Measurements from ENCODE around the gene CTSE. TPM values are rescaled to one million over a fixed set of nuclear protein-coding genes. Genes with fewer than 3 reads are reported as not detected.
A peak's percentile ranks its signal among the peaks of the same experiment; 100 is the strongest.

CTSE gene
- total and polyA plus RNA-seq, 5 donors from 2014 or later, result not detected

- Mint-ChIP-seq H3K27me3 (peaks cover 4% of the 10 kb centered on the region), H3K36me3 (no peaks in the 10 kb centered on the region), H3K4me3 (no peak overlapping the region), H3K4me1 (peaks cover 0 to 19% (median 10%) of the 10 kb centered on the region in 4 donors), H3K9me3 (peaks cover 0 to 2% (median 0%) of the 10 kb centered on the region in 7 donors), H3K27ac (no peak overlapping the region)
- no peaks in the 10 kb centered on the region for H3K27me3 ChIP-seq (ENCODE audit: control insufficient read depth, insufficient read depth, low read length)
- DNase-seq (no peak), ATAC-seq (ENCODE audit: low read depth in 2 of 2) (no peak)
- no peak overlapping the region for H3K27ac ChIP-seq (ENCODE audit: insufficient read depth, low read length, poor library complexity, severe bottlenecking)
- H3K36me3 ChIP-seq (ENCODE audit: control insufficient read depth, insufficient read depth, low read length), result no peaks in the 10 kb centered on the region
- H3K4me1 ChIP-seq (ENCODE audit: control insufficient read depth, insufficient read depth, low read length, poor library complexity, severe bottlenecking), result no peaks in the 10 kb centered on the region
- no peaks in the 10 kb centered on the region for H3K9me3 ChIP-seq (ENCODE audit: control insufficient read depth in 2 of 2, low read length in 2 of 2)
- H3K4me3 ChIP-seq (ENCODE audit: low read depth, low read length), result no peak overlapping the region
Measured at GRCh38 chr1:206011057-206011456, 12.6 kb downstream of the CTSE start.

GRCh38 chr1:206010060-206010459 lies 13.6 kb downstream of the CTSE start:
- Histone ChIP-seq H3K36me3 (ENCODE audit: control insufficient read depth, insufficient read depth, low read length) (no peaks in the 10 kb centered on the region), H3K4me1 (ENCODE audit: control insufficient read depth, insufficient read depth, low read length, poor library complexity, severe bottlenecking) (no peaks in the 10 kb centered on the region), H3K4me3 (ENCODE audit: low read depth, low read length) (no peak overlapping the region), H3K27me3 (ENCODE audit: control insufficient read depth, insufficient read depth, low read length) (no peaks in the 10 kb centered on the region), H3K27ac (ENCODE audit: insufficient read depth, low read length, poor library complexity, severe bottlenecking) (no peak overlapping the region), H3K9me3 (ENCODE audit: control insufficient read depth in 2 of 2, low read length in 2 of 2) (no peaks in the 10 kb centered on the region)
- Mint-ChIP-seq H3K4me1 (peaks cover 0 to 19% (median 11%) of the 10 kb centered on the region in 4 donors), H3K9me3 (peaks cover 0 to 2% (median 0%) of the 10 kb centered on the region in 7 donors), H3K36me3 (no peaks in the 10 kb centered on the region), H3K27ac (no peak overlapping the region), H3K27me3 (peaks cover 6% of the 10 kb centered on the region), H3K4me3 (no peak overlapping the region)
- ATAC-seq (ENCODE audit: low read depth in 2 of 2) (no peak), DNase-seq (no peak)

GRCh38 chr1:206006946-206007345 lies 16.7 kb downstream of the CTSE start:
- Mint-ChIP-seq H3K27me3 (peaks cover 14% of the 10 kb centered on the region), H3K27ac (no peak overlapping the region)
- no peak overlapping the region for H3K27ac ChIP-seq (ENCODE audit: insufficient read depth, low read length, poor library complexity, severe bottlenecking)

GRCh38 chr1:206005778-206006180 lies 17.9 kb downstream of the CTSE start:
- DNase-seq, result no peak
- H3K9me3 Mint-ChIP-seq, result peaks cover 0 to 5% (median 1%) of the 10 kb centered on the region in 7 donors
- no peaks in the 10 kb centered on the region for H3K27me3 ChIP-seq (ENCODE audit: control insufficient read depth, insufficient read depth, low read length)
- H3K4me3 Mint-ChIP-seq, result no peak overlapping the region
- ATAC-seq (ENCODE audit: low read depth in 2 of 2), result no peak
- no peaks in the 10 kb centered on the region for H3K4me1 ChIP-seq (ENCODE audit: control insufficient read depth, insufficient read depth, low read length, poor library complexity, severe bottlenecking)
- H3K9me3 ChIP-seq (ENCODE audit: control insufficient read depth in 2 of 2, low read length in 2 of 2), result no peaks in the 10 kb centered on the region
- no peaks in the 10 kb centered on the region for H3K36me3 ChIP-seq (ENCODE audit: control insufficient read depth, insufficient read depth, low read length)
- peaks cover 14% of the 10 kb centered on the region for H3K27me3 Mint-ChIP-seq
- H3K36me3 Mint-ChIP-seq, result no peaks in the 10 kb centered on the region
- H3K27ac Mint-ChIP-seq, result no peak overlapping the region
- no peak overlapping the region for H3K27ac ChIP-seq (ENCODE audit: insufficient read depth, low read length, poor library complexity, severe bottlenecking)
- no peak overlapping the region for H3K4me3 ChIP-seq (ENCODE audit: low read depth, low read length)
- H3K4me1 Mint-ChIP-seq, result peaks cover 0 to 7% (median 5%) of the 10 kb centered on the region in 4 donors

More at GRCh38 chr1:206006946-206007345, 16.7 kb downstream of the CTSE start:
- Mint-ChIP-seq H3K9me3 (peaks cover 0 to 5% (median 1%) of the 10 kb centered on the region in 7 donors), H3K4me3 (no peak overlapping the region), H3K36me3 (no peaks in the 10 kb centered on the region), H3K4me1 (peaks cover 6 to 10% (median 6%) of the 10 kb centered on the region in 4 donors)
- Histone ChIP-seq H3K4me1 (ENCODE audit: control insufficient read depth, insufficient read depth, low read length, poor library complexity, severe bottlenecking) (no peaks in the 10 kb centered on the region), H3K4me3 (ENCODE audit: low read depth, low read length) (no peak overlapping the region), H3K36me3 (ENCODE audit: control insufficient read depth, insufficient read depth, low read length) (no peaks in the 10 kb centered on the region), H3K9me3 (ENCODE audit: control insufficient read depth in 2 of 2, low read length in 2 of 2) (no peaks in the 10 kb centered on the region), H3K27me3 (ENCODE audit: control insufficient read depth, insufficient read depth, low read length) (no peaks in the 10 kb centered on the region)
- ATAC-seq (ENCODE audit: low read depth in 2 of 2), result no peak
- no peak for DNase-seq

- no peak overlapping the region for H3K4me3 ChIP-seq (ENCODE audit: low read depth, low read length)
- peaks cover 14% of the 10 kb centered on the region for H3K27me3 Mint-ChIP-seq
- no peak overlapping the region for H3K4me3 Mint-ChIP-seq
- H3K27ac ChIP-seq (ENCODE audit: insufficient read depth, low read length, poor library complexity, severe bottlenecking), result no peak overlapping the region
- DNase-seq, result no peak
- H3K4me1 ChIP-seq (ENCODE audit: control insufficient read depth, insufficient read depth, low read length, poor library complexity, severe bottlenecking), result no peaks in the 10 kb centered on the region
- H3K27ac Mint-ChIP-seq, result no peak overlapping the region
- no peaks in the 10 kb centered on the region for H3K9me3 ChIP-seq (ENCODE audit: control insufficient read depth in 2 of 2, low read length in 2 of 2)
- H3K36me3 ChIP-seq (ENCODE audit: control insufficient read depth, insufficient read depth, low read length), result no peaks in the 10 kb centered on the region
- H3K4me1 Mint-ChIP-seq, result peaks cover 0 to 6% (median 4%) of the 10 kb centered on the region in 4 donors
- no peaks in the 10 kb centered on the region for H3K36me3 Mint-ChIP-seq
- no peaks in the 10 kb centered on the region for H3K27me3 ChIP-seq (ENCODE audit: control insufficient read depth, insufficient read depth, low read length)
- ATAC-seq (ENCODE audit: low read depth in 2 of 2), result no peak
- H3K9me3 Mint-ChIP-seq, result peaks cover 0 to 5% (median 1%) of the 10 kb centered on the region in 7 donors
Measured at GRCh38 chr1:206005234-206005633, 18.5 kb downstream of the CTSE start.

- no peak overlapping the region for H3K4me3 ChIP-seq (ENCODE audit: low read depth, low read length)
- no peaks in the 10 kb centered on the region for H3K4me1 ChIP-seq (ENCODE audit: control insufficient read depth, insufficient read depth, low read length, poor library complexity, severe bottlenecking)
- H3K36me3 ChIP-seq (ENCODE audit: control insufficient read depth, insufficient read depth, low read length), result no peaks in the 10 kb centered on the region
- no peaks in the 10 kb centered on the region for H3K36me3 Mint-ChIP-seq
- peaks cover 14% of the 10 kb centered on the region for H3K27me3 Mint-ChIP-seq
- no peaks in the 10 kb centered on the region for H3K9me3 ChIP-seq (ENCODE audit: control insufficient read depth in 2 of 2, low read length in 2 of 2)
- no peak overlapping the region for H3K4me3 Mint-ChIP-seq
- ATAC-seq (ENCODE audit: low read depth in 2 of 2), result no peak
- peaks cover 0 to 5% (median 1%) of the 10 kb centered on the region in 7 donors for H3K9me3 Mint-ChIP-seq
- DNase-seq, result no peak
- H3K27ac ChIP-seq (ENCODE audit: insufficient read depth, low read length, poor library complexity, severe bottlenecking), result no peak overlapping the region
- H3K27ac Mint-ChIP-seq, result peak overlapping the region in 1 of 3 donors; percentile 6
- H3K4me1 Mint-ChIP-seq, result peaks cover 0 to 6% (median 4%) of the 10 kb centered on the region in 4 donors
- no peaks in the 10 kb centered on the region for H3K27me3 ChIP-seq (ENCODE audit: control insufficient read depth, insufficient read depth, low read length)
Measured at GRCh38 chr1:206004826-206005225, 18.9 kb downstream of the CTSE start.

- Histone ChIP-seq H3K27ac (ENCODE audit: insufficient read depth, low read length, poor library complexity, severe bottlenecking) (no peak overlapping the region), H3K4me1 (ENCODE audit: control insufficient read depth, insufficient read depth, low read length, poor library complexity, severe bottlenecking) (no peaks in the 10 kb centered on the region)
Measured at GRCh38 chr1:206003854-206004800, 19.6 kb downstream of the CTSE start.

More at GRCh38 chr1:206003854-206004800, 19.6 kb downstream of the CTSE start:
- H3K4me3 Mint-ChIP-seq, result no peak overlapping the region
- H3K27me3 Mint-ChIP-seq, result peaks cover 14% of the 10 kb centered on the region
- no peak overlapping the region for H3K27ac Mint-ChIP-seq
- DNase-seq (no peak), ATAC-seq (ENCODE audit: low read depth in 2 of 2) (no peak)
- H3K4me1 Mint-ChIP-seq, result peaks cover 0 to 6% (median 4%) of the 10 kb centered on the region in 4 donors
- H3K36me3 Mint-ChIP-seq, result no peaks in the 10 kb centered on the region
- Histone ChIP-seq H3K36me3 (ENCODE audit: control insufficient read depth, insufficient read depth, low read length) (no peaks in the 10 kb centered on the region), H3K9me3 (ENCODE audit: control insufficient read depth in 2 of 2, low read length in 2 of 2) (no peaks in the 10 kb centered on the region), H3K27me3 (ENCODE audit: control insufficient read depth, insufficient read depth, low read length) (no peaks in the 10 kb centered on the region), H3K4me3 (ENCODE audit: low read depth, low read length) (no peak overlapping the region)
- H3K9me3 Mint-ChIP-seq, result peaks cover 0 to 5% (median 1%) of the 10 kb centered on the region in 7 donors

Data from CD4-positive, CD25-positive, alpha-beta regulatory T cell (primary cell).